Stimulated activated naive CD8-positive, alpha-beta T cell treated with anti-CD3 and anti-CD28 coated beads, Interleukin-15, amount 100 ng/mL, for 72 hours (primary cell): ENCODE measurements around the gene SCFD2.
"Not testable (repeated sequence)": the region's sequence is repeated elsewhere in the genome, so short reads cannot be mapped to it uniquely, and the experiment has no call there.

Source experiments
- ATAC-seq: fragments of 150-1000 bp; cut with Tn5 transposase; 2 replicates; pipeline ENCODE4 v1.10.0; 2021; ENCODE audit warnings: mild to moderate bottlenecking, moderate library complexity
- DNase-seq, 2 donors: peaks; one replicate each; pipeline ENCODE4 v3.0.0; 2021 to 2022
- H3K27ac Mint-ChIP-seq, 2 donors: one replicate each; pipeline ENCODE4 v1.8.0; 2022; ENCODE audit warnings: mild to moderate bottlenecking in 2 of 2, mixed read lengths in 2 of 2, moderate library complexity in 2 of 2
- H3K27me3 Mint-ChIP-seq: one replicate; pipeline ENCODE4 v1.8.0; 2022; ENCODE audit warnings: mixed read lengths
- H3K4me1 Mint-ChIP-seq: one replicate; pipeline ENCODE4 v1.8.0; 2022; ENCODE audit warnings: mild to moderate bottlenecking, mixed read lengths
- H3K4me3 Mint-ChIP-seq, 2 donors: one replicate each; pipeline ENCODE4 v1.8.0; 2022; ENCODE audit warnings: mild to moderate bottlenecking in 2 of 2, mixed read lengths in 2 of 2, moderate library complexity in 1 of 2
- H3K9me3 Mint-ChIP-seq, 2 donors: one replicate each; pipeline ENCODE4 v1.8.0; 2022; ENCODE audit warnings: mixed read lengths in 2 of 2

The SCFD2 gene

GRCh38 chr4:53194727-53195126, 171.1 kb downstream of the SCFD2 start:
- Mint-ChIP-seq H3K4me1 (peaks cover under 1% of the 10 kb centered on the region), H3K27ac (no peak overlapping the region), H3K4me3 (no peak overlapping the region), H3K27me3 (no peaks in the 10 kb centered on the region), H3K9me3 (no peaks in the 10 kb centered on the region)
- ATAC-seq (no peak), DNase-seq (no peak)

- no peaks in the 10 kb centered on the region for H3K9me3 Mint-ChIP-seq
- DNase-seq (no peak), ATAC-seq (no peak)
- no peak overlapping the region for H3K4me3 Mint-ChIP-seq
- no peak overlapping the region for H3K27ac Mint-ChIP-seq
- no peaks in the 10 kb centered on the region for H3K27me3 Mint-ChIP-seq
- H3K4me1 Mint-ChIP-seq: no peaks in the 10 kb centered on the region
These were observed 172.8 kb downstream of the SCFD2 start for GRCh38 chr4:53193111-53193510.

DNA sequence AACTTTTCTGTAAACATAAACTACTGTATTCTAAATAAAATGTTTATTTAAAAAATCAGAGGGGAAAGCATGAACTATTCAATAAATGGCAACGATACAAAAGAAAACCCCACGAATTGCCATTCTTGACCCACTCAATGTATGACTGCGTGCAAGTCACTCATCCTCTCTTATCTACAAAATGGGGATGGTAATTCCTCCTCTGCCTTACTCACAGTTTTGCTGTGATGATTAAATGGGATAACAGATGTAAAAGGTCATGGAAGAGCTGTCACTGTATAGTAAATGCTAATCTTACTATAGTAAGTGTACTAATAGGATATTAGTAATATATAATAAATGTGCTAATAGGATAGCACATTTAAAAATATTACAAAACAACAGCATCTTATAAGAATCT, 173.4 kb downstream of the SCFD2 start:
- ATAC-seq (no peak), DNase-seq (no peak)
- Mint-ChIP-seq H3K27ac (no peak overlapping the region), H3K4me1 (no peaks in the 10 kb centered on the region), H3K27me3 (no peaks in the 10 kb centered on the region), H3K9me3 (no peaks in the 10 kb centered on the region), H3K4me3 (no peak overlapping the region)

DNA sequence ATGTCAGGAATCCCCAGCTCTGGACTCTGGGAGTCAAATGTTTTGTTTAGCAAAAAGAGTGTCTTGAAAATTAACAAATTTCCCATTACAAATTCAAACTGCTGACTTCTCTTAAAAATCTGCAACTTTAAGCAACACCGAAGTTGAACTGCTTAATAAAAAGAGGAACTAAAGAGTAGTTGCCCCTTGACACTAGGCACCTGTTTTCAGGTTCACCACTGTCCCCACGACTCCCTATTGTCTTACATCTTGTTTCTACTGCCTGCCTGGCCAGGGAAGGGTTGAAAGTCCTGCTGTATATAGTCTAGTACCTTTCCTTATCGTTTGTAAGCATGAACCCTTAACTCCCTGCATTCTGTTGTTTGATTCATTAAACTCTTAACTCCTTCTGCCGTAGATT, 173.9 kb downstream of the SCFD2 start:
- H3K27ac Mint-ChIP-seq: no peak overlapping the region
- H3K27me3 Mint-ChIP-seq: no peaks in the 10 kb centered on the region
- no peak for DNase-seq

DNA sequence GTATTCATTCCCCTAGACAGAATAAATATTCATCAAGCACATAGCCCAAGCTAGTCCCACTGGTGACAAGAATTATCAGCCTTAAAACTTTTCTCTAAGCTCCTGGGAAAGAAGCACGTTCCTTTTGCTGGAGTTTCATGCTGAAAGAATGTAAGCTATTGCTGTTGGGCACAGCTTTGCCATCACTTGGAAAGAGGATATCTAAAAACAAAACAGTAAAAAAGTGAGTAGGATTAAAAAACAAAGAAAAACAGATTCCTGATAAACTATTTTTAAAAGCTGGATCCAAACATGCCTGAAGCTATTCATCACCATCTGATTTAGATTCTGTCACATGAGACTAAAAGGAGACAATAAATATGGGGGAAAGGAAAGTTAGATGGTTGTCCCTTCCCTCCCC, 176.8 kb downstream of the SCFD2 start:
- DNase-seq (no peak), ATAC-seq (no peak)
- H3K4me1 Mint-ChIP-seq: no peaks in the 10 kb centered on the region
- no peaks in the 10 kb centered on the region for H3K9me3 Mint-ChIP-seq
- no peak overlapping the region for H3K27ac Mint-ChIP-seq
- no peaks in the 10 kb centered on the region for H3K27me3 Mint-ChIP-seq
- H3K4me3 Mint-ChIP-seq: no peak overlapping the region

More for the DNA sequence above, 173.9 kb downstream of the SCFD2 start:
- ATAC-seq: no peak
- Mint-ChIP-seq H3K4me3 (no peak overlapping the region), H3K4me1 (no peaks in the 10 kb centered on the region), H3K9me3 (no peaks in the 10 kb centered on the region)

DNA sequence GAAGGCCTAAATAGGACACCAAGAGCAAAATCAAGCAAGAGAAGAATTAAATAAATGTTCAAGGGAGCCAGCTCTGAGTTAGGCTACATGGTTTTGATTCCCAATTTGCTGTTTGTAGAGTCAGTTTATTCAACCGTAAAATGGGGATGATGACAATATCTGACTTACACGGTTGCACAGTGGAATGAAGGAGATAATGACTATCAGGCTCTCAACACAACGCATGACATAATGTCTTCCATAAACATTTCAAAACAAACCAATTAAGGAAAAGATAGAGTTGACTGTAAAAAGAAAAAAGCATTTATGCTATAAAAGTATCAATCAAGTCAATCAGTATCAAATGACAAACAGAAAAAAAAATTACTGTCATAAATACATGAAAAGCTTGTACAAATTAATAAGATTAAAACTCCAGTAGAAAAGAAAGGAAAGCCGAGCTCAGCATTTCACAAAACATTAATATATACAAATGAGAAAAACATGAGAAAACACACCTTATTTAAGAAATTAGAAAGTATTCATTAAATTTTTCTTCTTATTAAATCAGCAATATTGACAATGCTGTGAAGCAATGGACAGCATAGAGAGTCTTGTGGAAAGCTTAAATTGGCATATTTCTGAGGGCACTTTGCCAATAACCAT, 179.0 kb downstream of the SCFD2 start:
- no peaks in the 10 kb centered on the region for H3K27me3 Mint-ChIP-seq
- no peak overlapping the region for H3K4me3 Mint-ChIP-seq
- H3K9me3 Mint-ChIP-seq: no peaks in the 10 kb centered on the region
- H3K4me1 Mint-ChIP-seq: no peaks in the 10 kb centered on the region
- no peak for ATAC-seq
- no peak for DNase-seq
- no peak overlapping the region for H3K27ac Mint-ChIP-seq

GRCh38 chr4:53185869-53186585, 179.8 kb downstream of the SCFD2 start:
- Mint-ChIP-seq H3K27me3 (no peaks in the 10 kb centered on the region), H3K4me1 (no peaks in the 10 kb centered on the region)
- DNase-seq: no peak

DNA sequence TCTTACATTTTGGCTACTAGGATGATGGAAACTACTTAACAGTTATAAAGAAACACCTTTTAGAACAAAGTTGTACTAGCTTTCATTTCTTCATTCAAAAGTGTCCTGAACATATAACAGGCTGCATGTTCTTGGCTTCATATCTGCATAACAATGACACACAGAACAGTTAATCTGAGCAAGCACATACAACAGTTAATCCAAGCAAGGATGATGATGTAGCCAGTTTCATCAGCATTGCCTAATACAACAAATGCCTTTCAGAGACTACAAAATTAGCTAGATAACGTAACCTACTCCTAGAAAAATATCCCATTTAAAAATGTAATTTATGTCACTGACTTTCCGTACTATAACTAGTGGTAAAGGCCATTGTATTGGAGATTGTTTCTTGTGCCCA, 182.1 kb downstream of the SCFD2 start:
- H3K4me3 Mint-ChIP-seq: no peak overlapping the region
- H3K27me3 Mint-ChIP-seq: no peaks in the 10 kb centered on the region
- no peak for ATAC-seq
- no peak for DNase-seq
- H3K4me1 Mint-ChIP-seq: no peaks in the 10 kb centered on the region
- no peak overlapping the region for H3K27ac Mint-ChIP-seq
- H3K9me3 Mint-ChIP-seq: peaks cover 13 to 20% of the 10 kb centered on the region in 2 donors

More at GRCh38 chr4:53185869-53186585, 179.8 kb downstream of the SCFD2 start:
- no peak overlapping the region for H3K27ac Mint-ChIP-seq
- ATAC-seq: no peak
- no peak overlapping the region for H3K4me3 Mint-ChIP-seq
- H3K9me3 Mint-ChIP-seq: no peaks in the 10 kb centered on the region

DNA sequence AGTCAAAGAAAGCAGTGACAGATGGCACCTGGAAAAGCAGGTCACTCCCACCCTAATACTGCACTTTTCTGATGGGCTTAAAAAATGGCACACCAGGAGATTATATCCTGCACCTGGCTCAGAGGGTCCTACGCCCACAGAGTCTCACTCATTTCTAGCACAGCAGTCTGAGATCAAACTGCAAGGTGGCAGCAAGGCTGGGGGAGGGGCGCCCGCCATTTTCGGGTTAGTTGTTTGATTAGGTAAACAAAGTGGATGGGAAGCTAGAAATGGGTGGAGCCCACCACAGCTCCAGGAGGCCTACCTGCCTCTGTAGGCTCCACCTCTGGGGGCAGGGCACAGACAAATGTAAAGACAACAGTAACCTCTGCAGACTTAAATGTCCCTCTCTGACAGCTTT, 188.1 kb downstream of the SCFD2 start:
- peaks cover 26 to 44% of the 10 kb centered on the region in 2 donors for H3K9me3 Mint-ChIP-seq
- not testable (repeated sequence) for ATAC-seq, H3K27ac Mint-ChIP-seq, H3K4me3 Mint-ChIP-seq, DNase-seq, H3K27me3 Mint-ChIP-seq
- peaks cover 16% of the 10 kb centered on the region for H3K4me1 Mint-ChIP-seq

DNA sequence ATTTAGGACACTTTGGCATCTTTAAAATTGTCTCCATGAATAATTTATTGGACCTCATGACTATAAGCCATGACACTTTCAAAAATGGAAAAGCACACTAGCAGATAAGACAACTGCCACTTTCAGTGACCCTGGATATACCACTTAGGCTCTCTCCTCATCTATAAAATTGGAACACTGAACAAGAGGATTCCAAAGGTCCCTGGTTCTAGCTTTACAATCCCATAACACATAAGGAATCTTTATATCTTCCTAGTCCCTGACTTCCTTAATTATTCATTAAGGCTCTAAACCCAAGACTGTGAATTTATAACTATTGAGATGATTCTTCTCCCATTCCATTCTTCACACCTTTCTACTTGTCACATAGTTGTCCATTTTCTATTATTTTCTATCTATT, 190.2 kb downstream of the SCFD2 start:
- H3K27ac Mint-ChIP-seq: no peak overlapping the region
- peaks cover 36 to 49% of the 10 kb centered on the region in 2 donors for H3K9me3 Mint-ChIP-seq
- H3K4me1 Mint-ChIP-seq: peaks cover 16% of the 10 kb centered on the region
- H3K4me3 Mint-ChIP-seq: no peak overlapping the region
- ATAC-seq: no peak
- DNase-seq: no peak
- no peaks in the 10 kb centered on the region for H3K27me3 Mint-ChIP-seq

- no peak overlapping the region for H3K4me3 Mint-ChIP-seq
- H3K4me1 Mint-ChIP-seq: peaks cover 16% of the 10 kb centered on the region
- H3K9me3 Mint-ChIP-seq: peaks cover 28 to 41% of the 10 kb centered on the region in 2 donors
- ATAC-seq (no peak), DNase-seq (no peak)
- H3K27me3 Mint-ChIP-seq: no peaks in the 10 kb centered on the region
- no peak overlapping the region for H3K27ac Mint-ChIP-seq
These were observed 191.0 kb downstream of the SCFD2 start for GRCh38 chr4:53174823-53175222.

- no peak for ATAC-seq
- Mint-ChIP-seq H3K4me3 (no peak overlapping the region), H3K27me3 (no peaks in the 10 kb centered on the region), H3K27ac (no peak overlapping the region), H3K4me1 (peaks cover 16% of the 10 kb centered on the region), H3K9me3 (peaks cover 24 to 30% of the 10 kb centered on the region in 2 donors)
- DNase-seq: no peak
These were observed 192.3 kb downstream of the SCFD2 start for GRCh38 chr4:53173576-53173975.

- ATAC-seq (no peak), DNase-seq (no peak)
- Mint-ChIP-seq H3K4me1 (peaks cover 6% of the 10 kb centered on the region), H3K4me3 (no peak overlapping the region), H3K27me3 (no peaks in the 10 kb centered on the region), H3K9me3 (peaks cover 17 to 22% of the 10 kb centered on the region in 2 donors), H3K27ac (no peak overlapping the region)
These were observed 194.1 kb downstream of the SCFD2 start for GRCh38 chr4:53171797-53172196.

DNA sequence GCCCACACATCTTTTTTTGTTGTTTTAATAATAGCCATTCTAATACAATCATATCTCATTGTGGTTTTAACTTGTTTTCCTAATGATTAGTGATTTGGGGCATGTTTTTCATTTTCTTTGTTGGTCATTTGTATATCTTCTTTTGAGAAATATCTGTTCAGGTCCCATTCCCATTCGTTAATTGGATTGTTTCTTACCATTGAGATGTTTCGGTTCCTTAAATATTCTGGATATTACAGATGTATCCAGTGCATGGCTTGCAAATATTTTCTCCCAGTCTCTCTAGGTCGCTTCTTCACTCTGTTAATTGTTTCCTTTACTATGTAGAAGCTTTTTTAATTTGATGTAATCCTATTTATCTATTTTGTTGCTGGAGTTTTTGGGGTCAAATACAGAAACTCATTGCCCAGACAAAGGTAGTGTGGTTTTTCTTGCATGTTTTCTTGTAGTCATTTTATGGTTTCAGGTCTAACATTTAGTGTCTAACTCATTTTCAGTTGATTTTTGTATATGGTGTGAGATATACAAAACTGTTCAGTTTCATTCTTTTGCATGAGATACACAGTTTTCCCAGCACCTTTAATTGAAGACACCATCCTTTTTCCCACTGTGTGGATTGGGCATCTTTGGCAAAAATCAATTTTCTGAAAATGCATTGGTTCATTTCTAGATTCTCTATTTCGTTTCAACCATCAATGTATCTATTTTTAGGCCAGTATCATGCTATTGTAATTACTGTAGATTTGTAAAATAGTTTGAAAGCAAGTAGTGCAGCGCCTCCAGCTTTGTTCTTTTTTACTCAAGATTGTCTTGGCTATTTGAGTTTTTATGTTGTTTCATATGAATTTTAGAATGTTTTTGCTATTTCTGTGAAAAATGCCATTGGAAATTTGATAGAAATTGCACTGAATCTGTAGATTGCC, 195.9 kb downstream of the SCFD2 start:
- Mint-ChIP-seq H3K4me1 (no peaks in the 10 kb centered on the region), H3K27me3 (no peaks in the 10 kb centered on the region), H3K27ac (no peak overlapping the region), H3K9me3 (peaks cover 23 to 24% of the 10 kb centered on the region in 2 donors), H3K4me3 (no peak overlapping the region)
- DNase-seq (no peak), ATAC-seq (no peak)

DNA sequence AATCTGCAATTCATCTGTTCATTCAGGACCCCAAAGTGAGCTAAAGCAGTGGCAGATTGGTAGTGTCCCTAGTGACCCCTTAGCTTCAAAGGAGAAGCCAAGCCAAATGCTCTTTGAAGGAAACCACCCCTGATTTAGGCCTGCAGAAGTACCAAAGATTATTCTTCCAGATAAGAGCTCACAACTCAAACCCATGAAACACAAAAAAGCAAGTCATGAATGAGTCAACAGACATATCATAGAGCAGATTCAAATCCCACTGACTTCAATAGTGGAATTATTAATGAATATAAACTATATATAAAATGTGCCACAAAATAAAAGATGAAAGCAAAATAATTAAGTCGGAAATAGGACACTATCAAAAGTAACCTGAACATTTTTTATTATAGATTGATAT, 197.6 kb downstream of the SCFD2 start:
- ATAC-seq (no peak), DNase-seq (no peak)
- Mint-ChIP-seq H3K4me3 (no peak overlapping the region), H3K9me3 (peaks cover 17% of the 10 kb centered on the region in 2 donors), H3K27ac (no peak overlapping the region), H3K4me1 (no peaks in the 10 kb centered on the region), H3K27me3 (no peaks in the 10 kb centered on the region)

- Mint-ChIP-seq H3K4me1 (no peaks in the 10 kb centered on the region), H3K4me3 (no peak overlapping the region), H3K9me3 (peaks cover 5 to 8% of the 10 kb centered on the region in 2 donors), H3K27ac (no peak overlapping the region), H3K27me3 (no peaks in the 10 kb centered on the region)
- no peak for ATAC-seq
- DNase-seq: no peak
These were observed 202.9 kb downstream of the SCFD2 start for GRCh38 chr4:53162969-53163368.
